Prostate gland (tissue), 2 donors: Measurements from ENCODE around the gene RABGAP1L.

Experiments used
- CTCF ChIP-seq, 4 experiments: fragments of 200-600 bp in 2 of 4; fragments of 450-650 bp in 2 of 4; sonication (generic) in 2 of 4; IDR thresholded peaks; 1 replicate in 3 of 4; 2 replicates in 1 of 4; pipeline ENCODE4 v1.5.1; 2016 to 2019; ENCODE audit warnings: antibody characterized with exemption in 4 of 4, mild to moderate bottlenecking in 2 of 4, moderate library complexity in 2 of 4
- POLR2A ChIP-seq: fragments of 450-650 bp; IDR thresholded peaks from one replicate; pipeline ENCODE4 v1.6.1; 2016; ENCODE audit warnings: antibody characterized with exemption, mild to moderate bottlenecking
- POLR2AphosphoS5 ChIP-seq: sonication (generic); formaldehyde crosslinking; IDR thresholded peaks from one replicate; pipeline ENCODE4 v1.6.1; 2017; ENCODE audit warnings: antibody characterized with exemption

GRCh38 chr1:175043824-175044223 lies 884.5 kb downstream of the RABGAP1L start:
- TF ChIP-seq CTCF (IDR thresholded peaks at IDR 0.05): no peak
- no peak for TF ChIP-seq POLR2A
- TF ChIP-seq POLR2AphosphoS5: no peak
